Measurements from ENCODE around the gene SERPINB8.

SERPINB8 gene

GRCh38 chr18:64027931-64028695 lies 58.2 kb downstream of the SERPINB8 start:
- TF ChIP-seq POLR2A (IDR thresholded peaks at IDR 0.05; ENCODE audit: low read depth, low read length) = no peak
- no peak for TF ChIP-seq TAF1 (IDR thresholded peaks at IDR 0.05; ENCODE audit: borderline replicate concordance, low read depth, low read length)
- no peak for TF ChIP-seq POLR2AphosphoS5 (IDR thresholded peaks at IDR 0.05; ENCODE audit: low read depth, low read length)
- FAIRE-seq (peak; percentile 70), DNase-seq (ENCODE audit: insufficient read length) (no peak)

GRCh38 chr18:64029096-64029495 lies 59.2 kb downstream of the SERPINB8 start:
- TF ChIP-seq TAF1 (IDR thresholded peaks at IDR 0.05; ENCODE audit: borderline replicate concordance, low read depth, low read length) = no peak
- TF ChIP-seq POLR2A (IDR thresholded peaks at IDR 0.05; ENCODE audit: low read depth, low read length) = no peak
- TF ChIP-seq POLR2AphosphoS5 (IDR thresholded peaks at IDR 0.05; ENCODE audit: low read depth, low read length) = no peak
- DNase-seq (ENCODE audit: insufficient read length) (no peak), FAIRE-seq (no peak)

- TF ChIP-seq TAF1 (IDR thresholded peaks at IDR 0.05; ENCODE audit: borderline replicate concordance, low read depth, low read length) (no peak), POLR2AphosphoS5 (IDR thresholded peaks at IDR 0.05; ENCODE audit: low read depth, low read length) (no peak), POLR2A (IDR thresholded peaks at IDR 0.05; ENCODE audit: low read depth, low read length) (no peak)
- no peak for FAIRE-seq
- no peak for DNase-seq (ENCODE audit: insufficient read length)
Measured at GRCh38 chr18:64031411-64031810, 61.5 kb downstream of the SERPINB8 start.

- FAIRE-seq (no peak), DNase-seq (ENCODE audit: insufficient read length) (no peak)
- TF ChIP-seq TAF1 (IDR thresholded peaks at IDR 0.05; ENCODE audit: borderline replicate concordance, low read depth, low read length) (no peak), POLR2A (IDR thresholded peaks at IDR 0.05; ENCODE audit: low read depth, low read length) (no peak), POLR2AphosphoS5 (IDR thresholded peaks at IDR 0.05; ENCODE audit: low read depth, low read length) (no peak)
Measured at GRCh38 chr18:64032312-64032711, 62.4 kb downstream of the SERPINB8 start.

GRCh38 chr18:64037812-64038414 lies 68.0 kb downstream of the SERPINB8 start:
- FAIRE-seq (peak; percentile 46), DNase-seq (ENCODE audit: insufficient read length) (no peak)
- TF ChIP-seq POLR2AphosphoS5 (IDR thresholded peaks at IDR 0.05; ENCODE audit: low read depth, low read length) = no peak
- no peak for TF ChIP-seq TAF1 (IDR thresholded peaks at IDR 0.05; ENCODE audit: borderline replicate concordance, low read depth, low read length)
- no peak for TF ChIP-seq POLR2A (IDR thresholded peaks at IDR 0.05; ENCODE audit: low read depth, low read length)
